GM21717 (cell line): Measurements from ENCODE around the gene CTNNAL1.
"Not testable (repeated sequence)": the region's sequence is repeated elsewhere in the genome, so short reads cannot be mapped to it uniquely, and the experiment has no call there.

Source experiments
- ATAC-seq: cut with Tn5 transposase; IDR thresholded peaks from one replicate; pipeline ENCODE4 v1.9.1; 2021; ENCODE audit warnings: mild to moderate bottlenecking, moderate library complexity; ENCODE audit not compliant: unreplicated experiment

Gene CTNNAL1

DNA sequence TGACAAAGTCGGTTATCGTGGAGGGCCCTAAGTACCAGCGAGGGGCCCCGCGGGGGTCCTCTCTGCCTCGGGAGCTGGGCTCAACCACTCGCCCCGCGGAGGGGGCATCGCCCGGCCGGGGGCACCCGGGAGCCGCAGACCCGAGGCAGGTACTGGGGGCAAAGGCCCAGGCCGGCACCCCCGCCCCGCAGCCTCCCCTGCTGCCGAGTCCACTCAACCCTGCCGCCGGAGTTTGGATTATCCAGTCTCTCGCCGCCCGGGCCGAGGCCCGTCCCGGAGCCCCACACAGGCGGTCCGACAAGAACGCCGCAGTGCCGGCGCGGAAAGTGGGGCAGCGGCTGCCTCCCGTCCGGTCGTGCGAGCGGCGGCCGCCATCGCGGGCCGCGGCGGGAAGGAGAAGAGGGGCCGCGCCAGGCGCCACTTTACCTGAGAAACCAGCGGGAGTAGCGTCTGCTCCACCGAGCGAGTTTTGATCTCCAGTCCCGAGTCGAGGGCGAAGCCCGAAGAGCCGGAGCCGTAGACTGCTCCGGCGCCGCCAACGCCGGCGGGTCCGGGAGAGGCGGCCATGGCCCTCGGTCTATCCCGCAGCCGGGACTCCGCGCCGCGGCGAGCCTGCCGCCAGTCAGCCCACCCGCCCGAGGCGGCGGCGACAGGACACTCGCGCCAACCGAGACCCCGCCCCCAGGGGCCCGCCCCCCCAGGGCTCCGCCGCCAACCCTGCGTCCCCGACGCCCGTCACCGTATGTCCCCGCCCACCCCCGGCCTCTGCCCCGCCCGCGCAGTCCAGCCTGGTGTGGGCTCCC, at the start of gene CTNNAL1:
Gene CTNNAL1, minus strand, starts transcription at position 624 of the 803 bp plus-strand sequence. Its CDS starts 57 bp downstream, at position 567.
- peak; percentile 65 for ATAC-seq

- no peak for ATAC-seq
These were observed 49.2 kb upstream of the CTNNAL1 start for GRCh38 chr9:109062543-109062942.

DNA sequence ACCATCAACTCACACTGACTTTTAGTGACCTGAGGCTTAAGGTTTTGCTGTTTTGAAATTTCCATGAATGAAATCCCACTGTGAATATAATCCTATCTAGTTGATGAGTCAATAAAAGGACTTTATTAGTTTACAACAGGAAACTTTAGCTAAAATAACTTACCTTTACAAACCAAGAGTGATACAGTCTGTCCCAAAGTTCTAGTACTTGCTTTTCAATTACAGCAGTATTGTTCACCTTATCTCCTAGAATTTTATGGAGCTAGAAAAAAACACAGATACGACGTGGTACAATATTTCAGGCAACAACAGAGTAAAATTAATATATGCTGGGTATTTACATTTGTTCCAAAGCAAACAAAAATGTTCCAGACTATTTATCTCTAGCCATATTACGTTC, 46.9 kb upstream of the CTNNAL1 start:
- no peak for ATAC-seq

DNA sequence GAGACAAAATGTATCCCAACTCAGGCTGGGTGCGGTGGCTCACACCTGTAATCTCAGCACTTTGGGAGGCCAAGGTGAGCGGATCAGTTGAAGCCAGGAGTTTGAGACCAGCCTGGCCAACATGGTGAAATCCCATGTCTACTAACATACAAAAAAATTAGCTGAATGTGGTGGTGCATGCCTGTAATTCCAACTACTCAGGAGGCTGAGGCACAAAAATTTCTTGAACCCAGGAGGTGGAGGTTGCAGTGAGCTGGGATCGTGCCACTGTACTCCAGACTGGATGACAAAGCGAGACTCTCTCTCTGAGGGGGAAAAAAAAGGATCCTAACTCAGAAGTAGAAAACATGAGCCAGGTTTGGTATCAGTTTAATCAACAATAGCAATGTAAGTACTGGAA, 39.8 kb upstream of the CTNNAL1 start:
- not testable (repeated sequence) for ATAC-seq

- no peak for ATAC-seq
These were observed 39.1 kb upstream of the CTNNAL1 start for GRCh38 chr9:109052416-109052815.

GRCh38 chr9:109051733-109052132, 38.4 kb upstream of the CTNNAL1 start:
- ATAC-seq, result no peak

GRCh38 chr9:109050444-109050843, 37.1 kb upstream of the CTNNAL1 start:
- no peak for ATAC-seq

DNA sequence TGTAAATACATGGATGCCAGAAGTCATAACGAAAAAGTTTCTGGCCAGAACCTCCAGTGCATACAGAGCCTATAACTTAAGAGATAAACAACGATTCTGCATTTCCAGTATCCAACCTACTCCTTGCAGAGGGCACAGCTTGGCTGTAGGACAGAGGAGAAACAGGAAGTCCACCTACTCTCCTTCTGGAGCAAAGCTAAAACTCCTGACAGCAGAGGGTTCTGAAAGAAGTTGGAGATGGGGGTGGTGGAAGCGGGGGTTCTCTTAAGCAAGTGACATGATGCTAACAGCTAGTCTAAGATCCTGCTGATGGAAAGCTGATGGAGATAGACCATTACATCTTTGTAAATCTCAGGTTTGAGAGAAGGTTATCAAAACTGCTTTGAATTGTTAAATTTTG, 35.5 kb upstream of the CTNNAL1 start:
- no peak for ATAC-seq

DNA sequence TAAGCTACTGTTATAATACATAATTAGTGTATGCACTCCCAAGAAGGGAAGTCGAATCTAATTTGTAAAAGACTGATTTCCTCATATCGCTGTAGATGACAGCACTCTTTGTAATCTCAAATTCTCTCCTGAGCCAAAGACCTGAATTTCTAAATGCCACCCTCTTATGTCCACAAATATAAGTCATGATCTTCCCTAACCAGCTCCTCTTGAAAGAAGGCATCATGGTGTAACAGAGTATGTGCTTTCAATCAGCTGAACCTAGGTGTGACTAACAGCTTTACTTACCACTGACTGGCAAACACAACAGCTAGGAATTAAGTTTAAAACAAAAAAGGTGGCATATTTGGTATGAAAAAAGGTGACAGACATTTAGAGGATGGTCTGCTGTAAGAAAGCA, 34.0 kb upstream of the CTNNAL1 start:
- no peak for ATAC-seq

GRCh38 chr9:109046346-109046745, 33.0 kb upstream of the CTNNAL1 start:
- no peak for ATAC-seq

GRCh38 chr9:109043578-109043977, 30.3 kb upstream of the CTNNAL1 start:
- ATAC-seq, result no peak

GRCh38 chr9:109040571-109040970, 27.3 kb upstream of the CTNNAL1 start:
- no peak for ATAC-seq

DNA sequence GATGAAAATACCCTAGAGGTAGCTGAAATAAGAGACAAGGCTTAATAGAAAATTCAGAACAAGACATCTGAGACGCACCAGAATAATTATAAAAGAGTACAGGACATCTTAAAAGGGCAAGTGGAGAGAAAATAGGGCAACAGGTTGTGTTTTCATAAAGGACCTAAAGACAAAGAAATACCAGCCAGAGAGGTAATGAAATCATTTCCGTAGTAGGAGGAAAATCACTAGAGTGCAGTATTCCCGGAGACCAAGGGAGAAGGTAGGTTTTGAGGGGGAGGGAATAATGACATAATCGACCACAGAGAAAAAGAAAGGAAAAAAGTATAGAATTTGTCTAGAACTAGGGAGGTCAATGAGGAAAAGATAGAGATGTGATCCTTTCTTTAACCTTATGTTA, 26.2 kb upstream of the CTNNAL1 start:
- ATAC-seq, result no peak

DNA sequence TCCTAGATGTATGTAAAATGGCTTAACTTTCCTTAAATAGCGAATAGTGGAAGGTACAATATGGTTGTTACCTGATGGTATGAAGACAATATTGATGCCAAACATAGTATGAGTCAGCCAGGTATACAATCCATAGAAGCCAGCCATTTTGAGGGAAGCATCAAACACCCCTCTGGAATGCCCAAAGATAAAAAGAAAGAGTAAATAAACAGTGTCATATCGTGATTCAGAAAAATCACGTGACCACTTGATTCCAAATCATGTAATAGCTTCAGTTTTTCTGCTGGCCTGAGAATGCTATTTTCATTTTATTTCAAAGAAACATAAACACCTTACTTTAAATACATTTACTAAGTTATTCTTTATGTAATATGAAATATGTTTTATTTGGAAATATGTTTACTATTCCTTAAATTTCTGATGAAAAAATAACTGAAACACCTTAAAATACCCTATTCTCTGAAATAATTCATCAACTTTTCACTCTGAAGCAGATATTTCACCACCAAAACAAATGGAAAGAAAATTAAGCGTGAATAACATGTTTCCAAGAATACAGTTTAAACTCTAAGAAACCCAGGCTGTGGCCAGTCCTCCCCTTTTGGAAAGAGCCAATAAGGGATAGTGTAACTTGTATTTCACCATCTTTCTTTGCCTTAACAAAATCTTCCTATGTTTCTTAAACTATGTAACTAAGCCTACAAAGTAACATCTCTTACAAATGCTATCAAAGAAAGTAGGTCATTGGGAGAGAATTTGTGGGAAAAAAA, 24.8 kb upstream of the CTNNAL1 start:
- ATAC-seq, result no peak

- ATAC-seq, result no peak
These were observed 23.7 kb upstream of the CTNNAL1 start for GRCh38 chr9:109036744-109037680.

DNA sequence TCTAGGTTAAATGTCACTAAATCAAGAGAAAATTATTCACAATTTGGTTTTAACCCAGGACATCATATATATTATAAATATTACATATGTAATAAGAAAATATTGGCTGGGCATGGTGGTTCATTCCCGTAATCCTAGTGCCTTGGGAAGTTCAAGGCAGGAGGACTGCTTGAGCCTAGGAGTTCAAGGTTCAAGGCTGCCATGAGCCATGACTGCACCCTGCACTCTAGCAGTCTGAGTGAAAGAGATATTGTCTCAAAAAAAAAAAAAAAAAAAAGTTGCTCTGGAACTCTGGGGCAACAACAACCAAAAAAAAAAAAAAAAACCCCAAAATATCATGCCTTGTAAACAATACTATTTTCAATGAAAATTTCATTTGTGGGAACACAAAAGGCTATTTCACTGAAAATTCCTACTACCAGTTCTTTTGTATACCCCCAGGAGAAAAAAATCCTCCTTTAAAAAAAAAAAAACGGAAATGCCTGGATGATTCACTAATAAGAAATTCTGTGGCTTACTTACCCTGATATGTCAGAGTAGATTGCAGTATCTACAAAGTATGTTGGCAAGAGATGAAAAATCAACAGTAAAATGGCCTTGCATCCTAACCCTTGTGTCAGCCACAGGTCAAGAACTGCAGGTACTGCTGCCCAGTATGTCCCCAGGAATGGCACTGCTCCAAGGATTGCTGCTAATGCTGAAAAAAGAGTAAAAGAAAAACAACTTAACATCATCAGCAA, 22.6 kb upstream of the CTNNAL1 start:
- ATAC-seq, result no peak

GRCh38 chr9:109033941-109034700, 20.8 kb upstream of the CTNNAL1 start:
- no peak for ATAC-seq

- ATAC-seq, result no peak
These were observed 17.9 kb upstream of the CTNNAL1 start for GRCh38 chr9:109031241-109031640.

- ATAC-seq, result no peak
These were observed 17.1 kb upstream of the CTNNAL1 start for GRCh38 chr9:109030426-109030825.

DNA sequence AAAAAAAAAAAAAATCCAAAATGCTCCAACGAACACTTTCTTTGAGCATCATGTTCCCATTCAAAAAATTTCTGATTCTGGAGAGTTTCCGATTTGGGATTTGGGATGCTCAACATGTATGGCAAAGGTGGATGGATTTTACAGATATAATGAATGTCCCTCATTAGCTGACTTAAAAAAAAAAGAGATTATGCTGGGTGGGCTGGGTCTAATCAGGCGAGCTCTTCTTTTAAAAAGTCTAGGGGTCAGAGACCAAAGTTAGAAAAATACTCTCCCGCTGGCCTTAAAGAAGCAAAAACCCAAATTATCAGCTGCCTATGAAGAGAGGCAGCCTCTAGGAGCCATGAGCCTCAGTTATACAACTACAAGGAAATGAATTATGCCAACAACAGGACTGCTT, 15.2 kb upstream of the CTNNAL1 start:
- ATAC-seq, result no peak
